Measurements from ENCODE around the gene BAZ2A. TPM values are rescaled to one million over a fixed set of nuclear protein-coding genes. Genes with fewer than 3 reads are reported as not detected.

Gene BAZ2A
- total and polyA plus RNA-seq, 3 donors from 2014 or later, result 134 to 316 (median 250) TPM

- H3K27me3 ChIP-seq, result no peaks in the 10 kb centered on the region
- no peaks in the 10 kb centered on the region for H3K36me3 ChIP-seq (ENCODE audit: low read depth, missing control alignments)
- peak overlapping the region; percentile 89 to 95 for H3K27ac ChIP-seq
- H3K4me1 ChIP-seq, result peaks cover 14% of the 10 kb centered on the region
- WGBS, 2 donors, result 0% methylated on average over 29 of the region's 29 CpGs
- peak overlapping the region; percentile 84 to 98 for H3K4me3 ChIP-seq
- TF ChIP-seq, protein P1, sequence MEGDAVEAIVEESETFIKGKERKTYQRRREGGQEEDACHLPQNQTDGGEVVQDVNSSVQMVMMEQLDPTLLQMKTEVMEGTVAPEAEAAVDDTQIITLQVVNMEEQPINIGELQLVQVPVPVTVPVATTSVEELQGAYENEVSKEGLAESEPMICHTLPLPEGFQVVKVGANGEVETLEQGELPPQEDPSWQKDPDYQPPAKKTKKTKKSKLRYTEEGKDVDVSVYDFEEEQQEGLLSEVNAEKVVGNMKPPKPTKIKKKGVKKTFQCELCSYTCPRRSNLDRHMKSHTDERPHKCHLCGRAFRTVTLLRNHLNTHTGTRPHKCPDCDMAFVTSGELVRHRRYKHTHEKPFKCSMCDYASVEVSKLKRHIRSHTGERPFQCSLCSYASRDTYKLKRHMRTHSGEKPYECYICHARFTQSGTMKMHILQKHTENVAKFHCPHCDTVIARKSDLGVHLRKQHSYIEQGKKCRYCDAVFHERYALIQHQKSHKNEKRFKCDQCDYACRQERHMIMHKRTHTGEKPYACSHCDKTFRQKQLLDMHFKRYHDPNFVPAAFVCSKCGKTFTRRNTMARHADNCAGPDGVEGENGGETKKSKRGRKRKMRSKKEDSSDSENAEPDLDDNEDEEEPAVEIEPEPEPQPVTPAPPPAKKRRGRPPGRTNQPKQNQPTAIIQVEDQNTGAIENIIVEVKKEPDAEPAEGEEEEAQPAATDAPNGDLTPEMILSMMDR (IDR thresholded peaks at IDR 0.05), result no peak
- TF ChIP-seq POLR2A (IDR thresholded peaks at IDR 0.05), result no peak
- peak; percentile 34 for DNase-seq
- H3K9me3 ChIP-seq, result no peaks in the 10 kb centered on the region
- intact Hi-C loops (cut with DNase I; ENCODE audit: low total_unique reads), result no loop called here
Measured at GRCh38 chr12:56645201-56645716, 15.1 kb upstream of the BAZ2A start.

- 26 to 36% methylated on average over 4 of the region's 4 CpGs for WGBS, 2 donors
- DNase-seq, result no peak
Measured at GRCh38 chr12:56644654-56645053, 14.5 kb upstream of the BAZ2A start.

DNA sequence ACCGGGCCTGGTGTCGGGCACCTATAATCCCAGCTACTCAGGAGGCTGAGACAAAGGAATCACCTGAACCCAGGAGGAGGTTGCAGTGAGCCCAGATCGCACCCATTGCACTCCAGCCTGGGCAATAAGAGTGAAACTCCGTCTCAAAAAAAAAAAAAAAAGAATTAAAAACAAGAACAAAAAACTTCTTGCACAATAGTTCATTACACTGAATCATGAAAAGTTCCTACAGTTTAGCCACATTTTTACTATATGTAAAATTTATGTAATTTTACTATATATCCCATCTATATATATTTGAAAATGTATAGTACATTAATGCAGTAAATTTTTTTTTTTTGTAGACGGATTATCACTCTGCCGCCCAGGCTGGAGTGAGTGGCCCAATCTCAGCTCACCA lies 11.1 kb upstream of the BAZ2A start:
- peaks cover 14% of the 10 kb centered on the region for H3K4me1 ChIP-seq
- intact Hi-C loops (cut with DNase I; ENCODE audit: low total_unique reads), result no loop called here

More at GRCh38 chr12:56644654-56645053, 14.5 kb upstream of the BAZ2A start:
- Histone ChIP-seq H3K9me3 (no peaks in the 10 kb centered on the region), H3K4me1 (peaks cover 14% of the 10 kb centered on the region), H3K4me3 (peak overlapping the region; percentile 84 to 98), H3K27me3 (no peaks in the 10 kb centered on the region), H3K36me3 (ENCODE audit: low read depth, missing control alignments) (no peaks in the 10 kb centered on the region), H3K27ac (peak overlapping the region; percentile 89 to 95)
- TF ChIP-seq, protein P1 (IDR thresholded peaks at IDR 0.05), result no peak
- no peak for TF ChIP-seq POLR2A (IDR thresholded peaks at IDR 0.05)
- intact Hi-C loops (cut with DNase I; ENCODE audit: low total_unique reads), result no loop called here

DNA sequence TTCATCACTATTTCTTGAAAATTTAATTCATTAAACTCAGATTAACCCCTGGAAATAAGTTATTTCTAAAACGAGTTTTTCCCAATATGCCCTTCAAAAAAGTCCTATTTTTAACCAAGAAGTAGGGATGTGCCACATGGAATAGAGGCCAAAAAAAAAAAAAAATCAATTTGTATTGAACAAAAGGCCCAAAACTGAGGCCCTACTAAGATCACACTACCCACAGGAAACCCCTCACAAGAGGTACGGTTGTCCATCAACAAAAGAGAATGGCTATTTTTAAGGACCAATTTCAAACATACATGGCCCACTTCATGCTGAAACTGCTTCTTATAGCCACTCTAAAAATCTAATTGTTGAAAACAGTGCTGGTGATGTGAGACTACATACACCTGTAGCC lies 7.5 kb upstream of the BAZ2A start:
- Histone ChIP-seq H3K4me1 (peaks cover 22% of the 10 kb centered on the region), H3K27ac (peak overlapping the region in 1 of 2 donors; percentile 98), H3K4me3 (no peak overlapping the region), H3K36me3 (ENCODE audit: low read depth, missing control alignments) (no peaks in the 10 kb centered on the region), H3K9me3 (no peaks in the 10 kb centered on the region), H3K27me3 (no peaks in the 10 kb centered on the region)
- TF ChIP-seq POLR2A (IDR thresholded peaks at IDR 0.05), result no peak
- TF ChIP-seq, protein P1 (IDR thresholded peaks at IDR 0.05), result no peak
- 54 to 65% methylated on average over 2 of the region's 2 CpGs for WGBS, 2 donors
- DNase-seq, result no peak
- intact Hi-C loops (cut with DNase I; ENCODE audit: low total_unique reads), result no loop called here

More for the DNA sequence above, 11.1 kb upstream of the BAZ2A start:
- no peaks in the 10 kb centered on the region for H3K27me3 ChIP-seq
- WGBS, 2 donors, result 84 to 87% methylated on average over 6 of the region's 6 CpGs
- no peak overlapping the region for H3K27ac ChIP-seq
- TF ChIP-seq, protein P1 (IDR thresholded peaks at IDR 0.05), result no peak
- no peak for TF ChIP-seq POLR2A (IDR thresholded peaks at IDR 0.05)
- DNase-seq, result no peak
- H3K36me3 ChIP-seq (ENCODE audit: low read depth, missing control alignments), result no peaks in the 10 kb centered on the region
- no peaks in the 10 kb centered on the region for H3K9me3 ChIP-seq
- no peak overlapping the region for H3K4me3 ChIP-seq
